SU-DHL-6 (cell line): Measurements from ENCODE around the gene TTL.
"Not testable (repeated sequence)": the region's sequence is repeated elsewhere in the genome, so short reads cannot be mapped to it uniquely, and the experiment has no call there.

Source experiments
- H2AFZ ChIP-seq: fragments of 200-600 bp; sonication (generic); 2 replicates; pipeline ENCODE4 v1.6.1; 2014; ENCODE audit warnings: low read depth, mild to moderate bottlenecking, moderate library complexity, mixed read lengths, antibody characterized with exemption, low read length; ENCODE audit not compliant: severe bottlenecking
- H3F3A ChIP-seq: fragments of 200-600 bp; shearing (Covaris generic); 2 replicates; pipeline ENCODE4 v1.6.0; 2016; ENCODE audit warnings: antibody characterized with exemption, mild to moderate bottlenecking; ENCODE audit not compliant: insufficient read depth
- H3K27ac ChIP-seq: fragments of 200-600 bp; sonication (generic); 2 replicates; pipeline ENCODE4 v1.5.1; 2016; ENCODE audit warnings: low read depth, mild to moderate bottlenecking, low read length, moderate library complexity, mixed read lengths
- H3K27me3 ChIP-seq: fragments of 200-600 bp; sonication (generic), shearing (Covaris generic); 2 replicates; pipeline ENCODE4 v1.6.0; 2014; ENCODE audit warnings: mild to moderate bottlenecking, low read length
- H3K36me3 ChIP-seq: fragments of 200-600 bp; sonication (generic); 2 replicates; pipeline ENCODE4 v1.6.1; 2014; ENCODE audit warnings: mild to moderate bottlenecking, low read length, mixed read lengths
- H3K4me2 ChIP-seq: fragments of 300-600, 200-600 bp; shearing (Covaris generic), sonication (generic); 2 replicates; pipeline ENCODE4 v1.6.0; 2014; ENCODE audit warnings: low read length, low read depth, mild to moderate bottlenecking; ENCODE audit not compliant: poor library complexity, severe bottlenecking
- H3K4me3 ChIP-seq: fragments of 200-600 bp; sonication (generic); 2 replicates; pipeline ENCODE4 v1.5.1; 2014; ENCODE audit warnings: antibody characterized with exemption, low read length, mild to moderate bottlenecking, mixed read lengths; ENCODE audit not compliant: insufficient read depth, poor library complexity, severe bottlenecking
- H3K79me2 ChIP-seq: fragments of 200-600 bp; sonication (generic); 2 replicates; pipeline ENCODE4 v1.6.1; 2014; ENCODE audit warnings: mild to moderate bottlenecking, low read length, moderate library complexity; ENCODE audit not compliant: insufficient read depth
- H3K9ac ChIP-seq: fragments of 200-600 bp; sonication (generic); 2 replicates; pipeline ENCODE4 v1.7.0; 2014; ENCODE audit warnings: mild to moderate bottlenecking, low read length
- H3K9me2 ChIP-seq: fragments of 200-600 bp; sonication (generic); replicated peaks from 2 replicates; pipeline ENCODE4 v1.6.1; 2014; ENCODE audit warnings: low read length; ENCODE audit not compliant: insufficient read depth
- H3K9me3 ChIP-seq: fragments of 200-600 bp; sonication (generic); 2 replicates; pipeline ENCODE4 v1.6.1; 2014; ENCODE audit warnings: low read length, mixed read lengths; ENCODE audit not compliant: insufficient read depth
- H4K20me1 ChIP-seq: fragments of 200-600 bp; sonication (generic); 2 replicates; pipeline ENCODE4 v1.6.1; 2014; ENCODE audit warnings: low read depth, mild to moderate bottlenecking, antibody characterized with exemption, low read length, moderate library complexity, mixed read lengths
- EZH2phosphoT487 ChIP-seq: fragments of 200-600 bp; sonication (generic), shearing (Covaris generic); conservative IDR thresholded peaks from 2 replicates; pipeline ENCODE4 v1.6.1; 2018; ENCODE audit warnings: mild to moderate bottlenecking, antibody characterized with exemption, low read length, moderate library complexity, mixed read lengths
- TF ChIP-seq, protein P1 (sequence below): fragments of 200-600 bp; sonication (generic); IDR thresholded peaks from one replicate; pipeline ENCODE4 v1.5.1; 2017; ENCODE audit warnings: antibody characterized with exemption, mild to moderate bottlenecking, low read length, moderate library complexity; ENCODE audit not compliant: insufficient read depth, poor library complexity, severe bottlenecking

The TTL gene

GRCh38 chr2:112493048-112493447 is 11.1 kb downstream of the TTL start:
- TF ChIP-seq EZH2phosphoT487: no peak
- TF ChIP-seq, protein P1, sequence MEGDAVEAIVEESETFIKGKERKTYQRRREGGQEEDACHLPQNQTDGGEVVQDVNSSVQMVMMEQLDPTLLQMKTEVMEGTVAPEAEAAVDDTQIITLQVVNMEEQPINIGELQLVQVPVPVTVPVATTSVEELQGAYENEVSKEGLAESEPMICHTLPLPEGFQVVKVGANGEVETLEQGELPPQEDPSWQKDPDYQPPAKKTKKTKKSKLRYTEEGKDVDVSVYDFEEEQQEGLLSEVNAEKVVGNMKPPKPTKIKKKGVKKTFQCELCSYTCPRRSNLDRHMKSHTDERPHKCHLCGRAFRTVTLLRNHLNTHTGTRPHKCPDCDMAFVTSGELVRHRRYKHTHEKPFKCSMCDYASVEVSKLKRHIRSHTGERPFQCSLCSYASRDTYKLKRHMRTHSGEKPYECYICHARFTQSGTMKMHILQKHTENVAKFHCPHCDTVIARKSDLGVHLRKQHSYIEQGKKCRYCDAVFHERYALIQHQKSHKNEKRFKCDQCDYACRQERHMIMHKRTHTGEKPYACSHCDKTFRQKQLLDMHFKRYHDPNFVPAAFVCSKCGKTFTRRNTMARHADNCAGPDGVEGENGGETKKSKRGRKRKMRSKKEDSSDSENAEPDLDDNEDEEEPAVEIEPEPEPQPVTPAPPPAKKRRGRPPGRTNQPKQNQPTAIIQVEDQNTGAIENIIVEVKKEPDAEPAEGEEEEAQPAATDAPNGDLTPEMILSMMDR: no peak
- Histone ChIP-seq H3K27ac (no peak overlapping the region), H3K27me3 (no peaks in the 10 kb centered on the region), H3F3A (peaks cover 4% of the 10 kb centered on the region; the same call in 1 of the 2 replicates), H3K36me3 (peaks cover 10% of the 10 kb centered on the region; the same call in 1 of the 2 replicates), H3K79me2 (peaks cover 18% of the 10 kb centered on the region), H2AFZ (no peak overlapping the region), H3K9me3 (no peaks in the 10 kb centered on the region), H3K4me2 (no peak overlapping the region), H3K9me2 (no peaks in the 10 kb centered on the region), H3K9ac (no peak overlapping the region), H4K20me1 (no peaks in the 10 kb centered on the region), H3K4me3 (no peak overlapping the region)

DNA sequence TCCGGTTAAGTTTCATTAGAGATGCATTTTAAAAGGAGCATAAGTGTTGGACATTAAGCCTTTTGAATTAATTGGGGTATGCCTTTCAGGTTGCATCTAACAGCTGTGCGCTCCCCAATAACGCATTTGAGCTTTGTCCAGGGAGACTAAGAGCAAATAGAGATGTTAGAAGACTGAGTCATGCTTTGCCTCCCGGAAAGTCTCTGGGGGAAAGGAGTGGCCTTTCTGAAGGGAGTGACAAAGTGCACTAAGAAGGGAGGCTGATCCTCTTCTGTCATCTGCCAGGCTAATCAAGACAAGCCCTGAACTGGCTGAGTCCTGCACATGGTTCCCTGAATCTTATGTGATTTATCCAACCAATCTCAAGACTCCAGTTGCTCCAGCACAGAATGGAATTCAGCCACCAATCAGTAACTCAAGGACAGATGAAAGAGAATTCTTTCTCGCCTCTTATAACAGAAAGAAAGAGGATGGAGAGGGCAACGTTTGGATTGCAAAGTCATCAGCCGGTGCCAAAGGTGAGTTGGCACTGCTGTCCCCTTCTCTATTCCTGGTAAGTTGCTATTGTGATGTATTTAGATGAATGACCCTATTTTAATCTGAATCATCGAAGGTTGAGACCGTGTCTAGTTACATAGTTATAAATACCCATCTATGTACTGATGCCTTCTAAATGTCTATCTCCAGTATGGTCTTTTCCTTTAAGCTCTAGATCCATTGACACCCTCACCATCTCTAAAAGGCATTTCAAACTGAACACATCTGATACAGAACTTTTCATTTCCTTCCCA is 12.1 kb downstream of the TTL start:
- peaks cover 3% of the 10 kb centered on the region; the same call in 1 of the 2 replicates for H3F3A ChIP-seq
- no peaks in the 10 kb centered on the region for H3K9me3 ChIP-seq
- peaks cover 10% of the 10 kb centered on the region; the same call in 1 of the 2 replicates for H3K36me3 ChIP-seq
- no peaks in the 10 kb centered on the region for H4K20me1 ChIP-seq
- no peaks in the 10 kb centered on the region for H3K27me3 ChIP-seq
- no peak overlapping the region for H3K27ac ChIP-seq
- no peak overlapping the region for H3K9ac ChIP-seq
- H3K9me2 ChIP-seq: no peaks in the 10 kb centered on the region
- no peak overlapping the region for H3K4me2 ChIP-seq
- peaks cover 15% of the 10 kb centered on the region for H3K79me2 ChIP-seq
- no peak overlapping the region for H3K4me3 ChIP-seq
- no peak for TF ChIP-seq EZH2phosphoT487
- H2AFZ ChIP-seq: no peak overlapping the region

DNA sequence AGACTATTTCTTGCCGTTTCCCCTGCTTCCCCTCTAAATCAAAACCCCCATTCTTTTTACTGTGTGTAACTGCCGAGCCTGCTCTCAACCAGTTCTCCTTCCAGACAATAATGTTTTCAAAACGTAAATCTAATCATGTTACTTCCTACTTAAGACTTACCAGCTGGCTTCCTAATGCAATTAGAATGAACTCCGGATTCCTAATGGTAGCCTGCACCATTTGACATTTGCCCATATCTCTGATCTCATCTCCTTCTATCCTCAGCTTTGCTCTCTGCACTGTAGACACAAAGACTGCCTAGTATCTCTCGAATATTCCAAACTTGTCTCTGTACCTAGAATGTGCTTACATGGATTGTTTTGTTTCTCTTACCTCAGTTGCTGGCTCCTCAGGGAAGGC is 12.9 kb downstream of the TTL start:
- H3K9me3 ChIP-seq: no peaks in the 10 kb centered on the region
- H3K4me3 ChIP-seq: no peak overlapping the region
- peaks cover 7% of the 10 kb centered on the region; the same call in 1 of the 2 replicates for H3K36me3 ChIP-seq
- H3K9ac ChIP-seq: no peak overlapping the region
- H2AFZ ChIP-seq: no peak overlapping the region
- no peaks in the 10 kb centered on the region for H3K27me3 ChIP-seq
- H3K27ac ChIP-seq: no peak overlapping the region
- H3K79me2 ChIP-seq: peaks cover 10% of the 10 kb centered on the region
- no peak overlapping the region for H3K4me2 ChIP-seq
- H3K9me2 ChIP-seq: no peaks in the 10 kb centered on the region
- no peaks in the 10 kb centered on the region for H4K20me1 ChIP-seq
- H3F3A ChIP-seq: no peaks in the 10 kb centered on the region
- no peak for TF ChIP-seq EZH2phosphoT487
- TF ChIP-seq, protein P1: no peak

DNA sequence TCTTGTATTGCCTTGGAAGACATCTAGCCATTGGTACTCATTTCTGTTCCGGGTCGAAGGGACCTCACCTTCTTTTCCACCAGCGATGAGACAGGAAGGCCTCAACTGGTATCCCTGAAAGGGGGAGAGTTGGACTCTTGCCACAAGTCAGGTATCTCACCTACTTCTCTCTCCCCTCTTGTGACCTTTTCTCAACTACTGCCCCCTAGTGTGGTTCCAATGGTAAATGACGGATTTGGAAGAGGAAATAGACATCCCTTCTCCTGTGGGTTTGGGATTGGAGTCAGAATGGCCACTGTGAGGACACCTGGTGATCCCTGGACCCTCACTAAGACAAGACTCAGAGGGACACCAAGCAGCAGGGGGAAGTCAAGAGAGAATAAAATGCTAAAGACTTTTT is 13.9 kb downstream of the TTL start:
- not testable (repeated sequence) for H3F3A ChIP-seq, H3K79me2 ChIP-seq, H2AFZ ChIP-seq

DNA sequence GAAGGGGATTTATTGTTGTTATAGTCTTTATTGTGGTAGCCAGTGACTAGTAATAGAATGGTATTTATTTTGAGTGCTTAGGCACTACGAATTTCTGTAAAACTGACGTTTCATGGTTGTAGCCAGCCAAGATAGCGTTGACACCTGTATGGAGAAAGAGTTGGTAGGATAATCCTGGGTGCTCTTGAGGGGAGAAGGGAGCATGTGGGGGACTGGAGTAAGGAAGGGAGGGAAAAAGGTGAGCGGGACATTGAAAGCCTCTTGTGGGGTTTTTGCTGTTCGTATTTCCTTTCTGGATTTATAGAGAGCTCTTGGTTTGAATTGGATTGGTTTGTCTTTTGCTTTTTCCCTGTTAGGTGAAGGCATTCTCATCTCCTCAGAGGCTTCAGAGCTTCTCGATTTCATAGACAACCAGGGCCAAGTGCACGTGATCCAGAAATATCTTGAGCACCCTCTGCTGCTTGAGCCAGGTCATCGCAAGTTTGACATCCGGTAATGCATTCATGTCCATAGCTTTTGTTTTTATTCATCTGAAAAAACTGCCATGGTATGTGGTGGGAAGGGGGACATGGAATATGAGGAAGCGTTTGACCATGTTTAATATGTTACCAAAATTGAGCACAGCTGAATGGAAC is 19.0 kb downstream of the TTL start:
- not testable (repeated sequence) for H3K4me2 ChIP-seq

More for the DNA sequence above, 13.9 kb downstream of the TTL start:
- H3K9ac ChIP-seq, H3K36me3 ChIP-seq, H4K20me1 ChIP-seq, H3K27me3 ChIP-seq, H3K9me2 ChIP-seq, H3K9me3 ChIP-seq, H3K4me3 ChIP-seq, H3K4me2 ChIP-seq, H3K27ac ChIP-seq: not testable (repeated sequence)

GRCh38 chr2:112509239-112509998 is 27.5 kb downstream of the TTL start:
- H3K79me2 ChIP-seq, H3K27me3 ChIP-seq, H3K27ac ChIP-seq, H3K4me3 ChIP-seq, H3K9ac ChIP-seq, H3K9me3 ChIP-seq, H3K4me2 ChIP-seq, H3F3A ChIP-seq, H4K20me1 ChIP-seq, H3K9me2 ChIP-seq, H2AFZ ChIP-seq: not testable (repeated sequence)
- H3K36me3 ChIP-seq: peaks cover 15% of the 10 kb centered on the region

More for the DNA sequence above, 19.0 kb downstream of the TTL start:
- H3K4me3 ChIP-seq, H3F3A ChIP-seq, H3K79me2 ChIP-seq, H3K27me3 ChIP-seq, H3K9ac ChIP-seq, H4K20me1 ChIP-seq, H2AFZ ChIP-seq, H3K9me2 ChIP-seq, H3K9me3 ChIP-seq, H3K27ac ChIP-seq: not testable (repeated sequence)
- peaks cover 10% of the 10 kb centered on the region; the same call in 1 of the 2 replicates for H3K36me3 ChIP-seq
